ENCODE results near the gene TMPRSS3.

Gene TMPRSS3

DNA sequence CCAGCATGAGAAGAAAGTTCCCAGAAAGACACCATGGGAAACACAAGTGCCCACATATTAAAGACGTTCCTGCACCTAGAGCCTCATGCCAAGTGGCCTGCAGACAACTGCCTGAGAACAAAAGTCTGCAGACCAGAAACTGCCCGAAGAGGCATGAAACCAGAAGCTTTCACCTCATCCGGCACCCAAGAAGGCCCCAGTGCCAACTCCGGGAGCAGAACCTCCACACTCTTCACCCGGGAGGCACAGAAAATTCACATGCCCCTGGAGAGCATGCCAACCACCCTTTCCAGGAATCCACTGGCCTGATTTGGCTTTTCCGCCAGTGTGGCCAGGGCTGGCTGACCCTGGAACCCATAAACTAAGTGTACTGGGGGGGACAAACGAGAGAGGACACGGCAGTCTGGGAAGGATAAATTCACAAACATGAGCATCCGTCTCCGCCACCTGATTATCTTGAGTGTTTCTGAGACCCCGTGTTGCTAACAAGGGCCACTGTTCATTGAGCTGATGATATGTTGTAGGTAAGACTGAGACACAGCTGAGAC is 51.8 kb downstream of the TMPRSS3 start:
- Histone ChIP-seq H4K20me1 (ENCODE audit: control insufficient read depth, insufficient read depth, low read depth, low read length) (no peaks in the 10 kb centered on the region), H3K36me3 (ENCODE audit: control insufficient read depth, low read length) (no peaks in the 10 kb centered on the region), H3K27me3 (ENCODE audit: control insufficient read depth, low read length) (no peaks in the 10 kb centered on the region; the same call in 1 of the 2 replicates), H3K79me2 (ENCODE audit: control insufficient read depth, low read length) (no peaks in the 10 kb centered on the region), H3K27ac (ENCODE audit: low read depth, low read length) (no peak overlapping the region), H3K4me3 (ENCODE audit: low read length) (no peak overlapping the region), H3K4me1 (ENCODE audit: control insufficient read depth, low read length) (no peaks in the 10 kb centered on the region), H3K9me3 (ENCODE audit: control insufficient read depth, insufficient read depth, low read length) (no peaks in the 10 kb centered on the region), H3K9me2 (replicated peaks; ENCODE audit: control insufficient read depth, low read length) (no peaks in the 10 kb centered on the region), H3F3A (ENCODE audit: control insufficient read depth, insufficient read depth) (no peaks in the 10 kb centered on the region), H3K4me2 (ENCODE audit: low read length) (no peak overlapping the region)
- TF ChIP-seq EZH2phosphoT487 (IDR thresholded peaks at IDR 0.05; ENCODE audit: borderline replicate concordance, low read length): no peak
- TF ChIP-seq, protein P1, sequence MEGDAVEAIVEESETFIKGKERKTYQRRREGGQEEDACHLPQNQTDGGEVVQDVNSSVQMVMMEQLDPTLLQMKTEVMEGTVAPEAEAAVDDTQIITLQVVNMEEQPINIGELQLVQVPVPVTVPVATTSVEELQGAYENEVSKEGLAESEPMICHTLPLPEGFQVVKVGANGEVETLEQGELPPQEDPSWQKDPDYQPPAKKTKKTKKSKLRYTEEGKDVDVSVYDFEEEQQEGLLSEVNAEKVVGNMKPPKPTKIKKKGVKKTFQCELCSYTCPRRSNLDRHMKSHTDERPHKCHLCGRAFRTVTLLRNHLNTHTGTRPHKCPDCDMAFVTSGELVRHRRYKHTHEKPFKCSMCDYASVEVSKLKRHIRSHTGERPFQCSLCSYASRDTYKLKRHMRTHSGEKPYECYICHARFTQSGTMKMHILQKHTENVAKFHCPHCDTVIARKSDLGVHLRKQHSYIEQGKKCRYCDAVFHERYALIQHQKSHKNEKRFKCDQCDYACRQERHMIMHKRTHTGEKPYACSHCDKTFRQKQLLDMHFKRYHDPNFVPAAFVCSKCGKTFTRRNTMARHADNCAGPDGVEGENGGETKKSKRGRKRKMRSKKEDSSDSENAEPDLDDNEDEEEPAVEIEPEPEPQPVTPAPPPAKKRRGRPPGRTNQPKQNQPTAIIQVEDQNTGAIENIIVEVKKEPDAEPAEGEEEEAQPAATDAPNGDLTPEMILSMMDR (IDR thresholded peaks at IDR 0.05; ENCODE audit: low read depth, low read length, poor library complexity, severe bottlenecking): no peak

DNA sequence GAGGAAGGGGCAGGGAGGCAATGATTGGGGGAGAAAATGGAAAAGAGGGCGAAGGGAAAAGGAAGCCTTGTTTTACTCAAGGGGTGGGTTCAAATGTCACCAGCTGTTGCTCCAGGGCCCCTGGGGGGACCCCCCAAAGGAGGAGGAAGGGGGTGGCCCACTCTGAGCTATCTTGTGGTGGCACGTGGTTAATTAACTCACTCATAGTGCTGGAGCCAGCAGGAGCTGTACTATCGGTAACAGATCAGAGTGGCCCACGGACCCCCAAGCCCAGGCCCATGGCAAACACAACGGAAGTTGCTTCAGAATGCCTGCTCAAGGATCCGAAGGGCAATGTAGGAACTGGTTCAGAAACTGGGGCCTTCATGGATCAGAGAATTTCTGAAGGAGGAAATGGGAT is 52.3 kb downstream of the TMPRSS3 start:
- no peak overlapping the region for H3K27ac ChIP-seq (ENCODE audit: low read depth, low read length)
- no peaks in the 10 kb centered on the region for H3F3A ChIP-seq (ENCODE audit: control insufficient read depth, insufficient read depth)
- no peak overlapping the region for H3K4me3 ChIP-seq (ENCODE audit: low read length)
- no peaks in the 10 kb centered on the region for H3K9me2 ChIP-seq (replicated peaks; ENCODE audit: control insufficient read depth, low read length)
- H3K4me2 ChIP-seq (ENCODE audit: low read length): no peak overlapping the region
- no peaks in the 10 kb centered on the region for H3K79me2 ChIP-seq (ENCODE audit: control insufficient read depth, low read length)
- no peaks in the 10 kb centered on the region for H3K36me3 ChIP-seq (ENCODE audit: control insufficient read depth, low read length)
- H4K20me1 ChIP-seq (ENCODE audit: control insufficient read depth, insufficient read depth, low read depth, low read length): no peaks in the 10 kb centered on the region
- H3K4me1 ChIP-seq (ENCODE audit: control insufficient read depth, low read length): no peaks in the 10 kb centered on the region
- no peaks in the 10 kb centered on the region; the same call in 1 of the 2 replicates for H3K27me3 ChIP-seq (ENCODE audit: control insufficient read depth, low read length)
- no peak for TF ChIP-seq EZH2phosphoT487 (IDR thresholded peaks at IDR 0.05; ENCODE audit: borderline replicate concordance, low read length)
- TF ChIP-seq, protein P1 (IDR thresholded peaks at IDR 0.05; ENCODE audit: low read depth, low read length, poor library complexity, severe bottlenecking): no peak
- H3K9me3 ChIP-seq (ENCODE audit: control insufficient read depth, insufficient read depth, low read length): no peaks in the 10 kb centered on the region

DNA sequence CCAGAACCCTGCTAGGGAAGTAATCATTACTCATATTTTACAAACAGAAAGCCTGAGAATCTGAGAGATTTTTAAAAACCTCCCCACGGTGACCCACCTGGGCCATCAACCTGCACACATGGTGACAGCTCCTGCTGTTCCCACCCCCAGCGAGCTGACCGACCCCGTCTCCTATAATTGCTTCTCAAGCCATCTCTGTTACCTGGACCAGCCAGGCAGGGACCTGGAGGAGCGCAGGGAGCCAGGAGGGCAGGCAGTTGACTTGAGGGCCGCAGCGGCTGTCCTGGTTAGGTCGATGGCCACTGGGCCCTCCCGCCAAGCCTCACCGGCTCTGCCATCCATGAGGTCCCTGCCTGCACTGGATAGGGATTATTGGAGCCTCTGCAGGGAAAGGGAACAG is 52.8 kb downstream of the TMPRSS3 start:
- no peaks in the 10 kb centered on the region for H3F3A ChIP-seq (ENCODE audit: control insufficient read depth, insufficient read depth)
- no peak overlapping the region for H3K4me3 ChIP-seq (ENCODE audit: low read length)
- H3K27me3 ChIP-seq (ENCODE audit: control insufficient read depth, low read length): no peaks in the 10 kb centered on the region; the same call in 1 of the 2 replicates
- H3K9me2 ChIP-seq (replicated peaks; ENCODE audit: control insufficient read depth, low read length): no peaks in the 10 kb centered on the region
- no peaks in the 10 kb centered on the region for H3K79me2 ChIP-seq (ENCODE audit: control insufficient read depth, low read length)
- no peak overlapping the region for H3K27ac ChIP-seq (ENCODE audit: low read depth, low read length)
- no peak for TF ChIP-seq EZH2phosphoT487 (IDR thresholded peaks at IDR 0.05; ENCODE audit: borderline replicate concordance, low read length)
- TF ChIP-seq, protein P1 (IDR thresholded peaks at IDR 0.05; ENCODE audit: low read depth, low read length, poor library complexity, severe bottlenecking): no peak
- no peaks in the 10 kb centered on the region for H3K4me1 ChIP-seq (ENCODE audit: control insufficient read depth, low read length)
- no peaks in the 10 kb centered on the region for H3K36me3 ChIP-seq (ENCODE audit: control insufficient read depth, low read length)
- no peak overlapping the region for H3K4me2 ChIP-seq (ENCODE audit: low read length)
- H4K20me1 ChIP-seq (ENCODE audit: control insufficient read depth, insufficient read depth, low read depth, low read length): no peaks in the 10 kb centered on the region
- no peaks in the 10 kb centered on the region for H3K9me3 ChIP-seq (ENCODE audit: control insufficient read depth, insufficient read depth, low read length)
